Fibroblast of villous mesenchyme (primary cell): ENCODE measurements around the gene KHDC1. TPM values are rescaled to one million over a fixed set of nuclear protein-coding genes. Genes with fewer than 3 reads are reported as not detected.
"Not testable (repeated sequence)": the region's sequence is repeated elsewhere in the genome, so short reads cannot be mapped to it uniquely, and the experiment has no call there.

ENCODE experiments used
- DNase-seq: peaks from one replicate; pipeline ENCODE4 v3.0.0-alpha.2; 2010; ENCODE audit warnings: low read depth
- H3K4me3 ChIP-seq: 2 replicates; pipeline ENCODE4 v1.5.1; 2011; ENCODE audit warnings: low read depth, mild to moderate bottlenecking, low read length
- CTCF ChIP-seq: IDR thresholded peaks from 2 replicates; pipeline ENCODE4 v1.5.1; 2012; ENCODE audit warnings: low read depth, mild to moderate bottlenecking, low read length; ENCODE audit not compliant: insufficient read depth
- total RNA-seq: library from RNA; depleted of rRNA; stranded (reverse); fragments of >200 nt; gene quantifications from 2 replicates; pipeline ENCODE4 v1.2.3, GENCODE V29; 2012

KHDC1 gene
- total RNA-seq, 1 donor = 3.9 TPM

GRCh38 chr6:73299151-73299971 is 36.4 kb upstream of the KHDC1 start:
- peak; percentile 10 for DNase-seq
- TF ChIP-seq CTCF = no peak
- H3K4me3 ChIP-seq = peak overlapping the region; percentile 57

GRCh38 chr6:73293331-73293730 is 30.3 kb upstream of the KHDC1 start:
- no peak for TF ChIP-seq CTCF

GRCh38 chr6:73290435-73290834 is 27.4 kb upstream of the KHDC1 start:
- no peak for DNase-seq
- H3K4me3 ChIP-seq = no peak overlapping the region
- no peak for TF ChIP-seq CTCF

More at GRCh38 chr6:73293331-73293730, 30.3 kb upstream of the KHDC1 start:
- DNase-seq = no peak
- H3K4me3 ChIP-seq = no peak overlapping the region

GRCh38 chr6:73286752-73287151 is 23.8 kb upstream of the KHDC1 start:
- no peak overlapping the region for H3K4me3 ChIP-seq
- peak; percentile 27 for DNase-seq
- TF ChIP-seq CTCF = no peak

GRCh38 chr6:73285674-73286283 is 22.8 kb upstream of the KHDC1 start:
- peak; percentile 72 for DNase-seq
- peak; percentile 64 for TF ChIP-seq CTCF
- H3K4me3 ChIP-seq = no peak overlapping the region

GRCh38 chr6:73282871-73283270 is 19.9 kb upstream of the KHDC1 start:
- TF ChIP-seq CTCF = no peak
- H3K4me3 ChIP-seq = no peak overlapping the region
- no peak for DNase-seq

- DNase-seq, H3K4me3 ChIP-seq: not testable (repeated sequence)
These were observed 18.7 kb upstream of the KHDC1 start for GRCh38 chr6:73281684-73282083.

- not testable (repeated sequence) for DNase-seq, H3K4me3 ChIP-seq
These were observed 6.3 kb upstream of the KHDC1 start for GRCh38 chr6:73269296-73269695.

GRCh38 chr6:73268896-73269295 is 5.9 kb upstream of the KHDC1 start:
- H3K4me3 ChIP-seq, DNase-seq: not testable (repeated sequence)
